ENCODE results near the gene GDA. TPM values are rescaled to one million over a fixed set of nuclear protein-coding genes. Genes with fewer than 3 reads are reported as not detected.

GDA gene
- total RNA-seq, 4 donors from 2014 or later = 0.49 to 0.66 TPM; not detected in 2

DNA sequence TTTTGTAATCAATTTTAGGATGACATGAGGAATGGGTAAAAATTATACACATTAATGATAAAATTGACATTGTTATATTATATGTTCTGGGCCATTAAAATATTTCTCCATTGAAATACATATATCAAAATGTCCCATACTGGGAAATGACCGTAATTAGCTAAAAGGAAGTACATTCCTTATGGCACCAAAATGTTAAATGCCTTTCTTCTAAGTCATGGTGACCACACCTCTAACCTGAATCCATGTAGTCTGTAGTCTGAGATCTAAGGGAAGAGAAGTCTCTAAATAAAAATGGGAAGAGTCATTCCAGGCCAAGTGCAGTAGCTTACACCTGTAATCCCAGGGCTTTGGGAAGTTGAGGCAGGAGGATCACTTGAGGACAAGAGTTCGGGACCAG lies 10.0 kb upstream of the GDA start:
- TF ChIP-seq CTCF (IDR thresholded peaks at IDR 0.05; ENCODE audit: low read depth) = no peak

DNA sequence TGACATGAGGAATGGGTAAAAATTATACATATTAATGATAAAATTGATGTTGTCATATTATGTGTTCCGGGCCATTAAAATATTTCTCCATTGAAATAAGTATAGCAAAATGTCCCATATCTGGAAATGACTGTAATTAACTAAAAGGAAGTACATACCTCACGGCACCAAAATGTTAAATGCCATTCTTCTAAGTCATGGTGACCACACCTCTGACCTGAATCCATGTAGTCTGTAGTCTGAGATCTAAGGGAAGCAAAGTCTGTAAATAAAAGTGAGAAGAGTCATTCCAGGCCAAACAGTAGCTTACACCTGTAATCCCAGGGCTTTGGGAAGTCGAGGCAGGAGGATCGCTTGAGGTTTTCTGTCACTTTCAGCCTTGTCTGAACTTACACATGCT lies 8.7 kb upstream of the GDA start:
- TF ChIP-seq CTCF (IDR thresholded peaks at IDR 0.05; ENCODE audit: low read depth) = no peak

DNA sequence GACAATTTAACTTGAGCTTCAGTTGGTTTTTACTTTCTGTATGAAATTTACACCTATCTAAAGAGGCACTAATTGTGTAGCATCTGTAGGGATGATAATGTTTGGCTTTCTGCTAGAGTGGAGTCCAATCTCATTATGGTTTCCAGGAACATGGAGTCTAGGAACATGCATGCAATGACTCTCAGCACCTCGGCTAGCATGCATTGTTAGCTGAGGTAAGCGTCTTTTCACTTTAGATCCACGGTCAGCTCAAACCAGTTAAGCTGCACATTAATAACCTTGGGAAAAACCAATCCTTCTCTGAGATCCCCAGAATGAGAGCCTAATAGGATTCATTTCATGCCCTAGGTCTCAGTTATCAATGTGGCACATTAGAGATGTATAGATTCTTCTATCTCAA lies 7.8 kb upstream of the GDA start:
- TF ChIP-seq CTCF (IDR thresholded peaks at IDR 0.05; ENCODE audit: low read depth) = no peak

DNA sequence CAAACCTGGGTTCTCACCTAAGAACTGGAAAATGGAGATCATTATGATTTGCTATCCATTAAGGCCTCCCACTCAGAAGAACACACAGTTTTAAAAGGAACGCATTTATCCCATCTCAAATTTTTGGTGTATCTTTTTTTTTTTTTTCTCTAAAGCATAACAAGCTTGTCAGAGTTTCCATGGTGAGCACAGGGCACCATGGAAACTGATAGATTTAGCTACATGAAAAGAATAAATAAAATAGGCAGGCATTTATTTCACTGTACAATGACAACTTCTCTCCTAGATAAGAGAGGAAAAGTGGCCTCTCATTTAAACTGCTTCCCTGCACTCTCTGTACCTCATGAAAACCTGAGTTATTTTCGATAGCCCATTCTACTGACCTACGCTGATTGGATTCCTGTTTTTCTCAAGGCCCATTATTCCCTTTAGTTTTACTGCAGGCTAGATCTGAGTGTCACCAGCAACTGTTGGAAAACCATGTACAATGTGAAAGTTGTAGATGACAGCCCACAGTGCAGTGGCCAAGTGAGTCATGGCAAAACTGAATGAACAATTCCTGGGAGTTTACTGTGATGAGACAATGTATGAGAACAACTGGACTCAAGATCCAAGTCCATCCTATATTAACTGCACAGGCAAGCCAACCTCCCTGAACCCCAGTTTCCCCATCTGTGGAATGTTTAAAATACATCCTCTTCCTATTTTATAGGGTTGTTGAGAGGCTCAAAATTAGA lies 4.3 kb upstream of the GDA start:
- TF ChIP-seq CTCF (IDR thresholded peaks at IDR 0.05; ENCODE audit: low read depth) = no peak

DNA sequence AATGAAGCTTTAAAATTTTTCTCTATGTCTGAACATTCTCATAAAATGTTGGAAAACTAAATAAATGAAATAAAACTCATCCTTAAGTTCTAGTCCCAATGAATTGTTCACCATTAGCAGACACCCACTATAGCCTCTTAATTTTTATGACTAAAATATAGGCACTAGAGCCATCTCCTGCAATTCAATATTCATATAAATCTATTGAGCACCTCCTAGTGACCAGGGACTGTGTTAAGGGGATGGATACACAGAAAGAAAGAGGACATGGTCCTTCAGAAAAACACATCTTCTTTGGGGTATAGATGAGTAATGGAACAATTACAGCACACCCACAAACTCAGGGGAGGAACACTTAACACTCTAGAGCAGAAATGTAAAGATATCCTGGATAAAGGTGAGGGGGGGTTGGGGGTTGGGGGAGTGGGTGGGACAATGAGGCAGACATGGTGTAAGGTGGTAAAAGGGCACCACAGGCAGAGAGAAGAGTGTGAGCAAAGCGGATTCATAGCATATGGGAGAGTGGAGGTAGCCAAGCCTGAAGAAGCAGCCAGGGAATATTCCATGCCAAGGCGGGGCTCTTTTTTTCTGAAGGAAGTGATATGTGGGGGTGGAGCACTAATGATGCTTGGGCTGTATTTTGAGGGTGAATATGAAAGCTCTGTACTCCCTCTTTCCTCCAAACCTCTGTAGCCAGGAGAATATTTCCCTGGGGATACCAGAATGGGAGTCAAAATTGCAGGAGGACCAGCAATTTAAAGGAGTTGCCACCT lies 3.3 kb upstream of the GDA start:
- TF ChIP-seq CTCF (IDR thresholded peaks at IDR 0.05; ENCODE audit: low read depth) = no peak

GRCh38 chr9:72147676-72148075 lies 1.6 kb upstream of the GDA start:
- TF ChIP-seq CTCF (IDR thresholded peaks at IDR 0.05; ENCODE audit: low read depth) = no peak

DNA sequence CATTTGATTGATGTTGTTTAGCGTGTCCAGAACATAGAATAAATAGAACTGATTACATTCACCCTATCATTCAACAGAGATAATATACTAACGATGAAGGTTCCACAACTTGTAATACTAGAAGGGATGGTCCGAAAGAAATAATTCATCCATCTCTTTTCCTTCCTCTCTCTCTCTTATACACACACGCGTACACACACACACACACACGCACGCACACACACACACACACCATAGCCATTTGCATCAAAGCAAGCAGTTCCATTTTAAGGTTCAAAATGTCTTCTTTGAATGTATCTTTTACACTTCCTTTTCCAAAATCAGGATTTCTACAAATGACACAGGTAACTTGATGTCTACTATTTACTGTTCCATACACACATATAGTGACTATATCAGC lies 887 bp downstream of the GDA start:
- TF ChIP-seq CTCF (IDR thresholded peaks at IDR 0.05; ENCODE audit: low read depth) = no peak

Data from subcutaneous adipose tissue (tissue), 4 donors.